Hepatocyte (in vitro differentiated cells): ENCODE data around the gene CAMK1. TPM values are rescaled to one million over a fixed set of nuclear protein-coding genes. Genes with fewer than 3 reads are reported as not detected.

ENCODE experiments used
- DNase-seq: peaks from one replicate; pipeline ENCODE4 v3.0.0-alpha.2; 2016; ENCODE audit warnings: low spot score
- H2AFZ ChIP-seq: fragments of 200-600 bp; sonication (generic); 2 replicates; pipeline ENCODE4 v1.6.0; 2016; ENCODE audit warnings: antibody characterized with exemption, mild to moderate bottlenecking
- H3K27ac ChIP-seq: fragments of 200-600 bp; sonication (generic); 2 replicates; pipeline ENCODE4 v1.5.1; 2016; ENCODE audit warnings: mild to moderate bottlenecking
- H3K27me3 ChIP-seq: fragments of 200-600 bp; sonication (generic); 2 replicates; pipeline ENCODE4 v1.6.1; 2016
- H3K36me3 ChIP-seq: fragments of 200-600 bp; sonication (generic); replicated peaks from 2 replicates; pipeline ENCODE4 v1.5.1; 2016; ENCODE audit warnings: low read depth; ENCODE audit not compliant: insufficient read depth
- H3K4me1 ChIP-seq: fragments of 200-600 bp; sonication (generic); 2 replicates; pipeline ENCODE4 v1.5.1; 2016; ENCODE audit warnings: mild to moderate bottlenecking, moderate library complexity; ENCODE audit not compliant: insufficient read depth
- H3K4me2 ChIP-seq: fragments of 200-600 bp; sonication (generic); 2 replicates; pipeline ENCODE4 v1.6.0; 2016
- H3K4me3 ChIP-seq: fragments of 200-600 bp; sonication (generic); 2 replicates; pipeline ENCODE4 v1.5.1; 2016; ENCODE audit warnings: mild to moderate bottlenecking
- H3K79me2 ChIP-seq: fragments of 200-600 bp; sonication (generic); 2 replicates; pipeline ENCODE4 v1.6.0; 2017; ENCODE audit warnings: mild to moderate bottlenecking
- H3K9me2 ChIP-seq: fragments of 200-600 bp; sonication (generic); replicated peaks from 2 replicates; pipeline ENCODE4 v1.6.0; 2017; ENCODE audit warnings: mild to moderate bottlenecking; ENCODE audit not compliant: insufficient read depth
- H3K9me3 ChIP-seq: fragments of 200-600 bp; sonication (generic); 2 replicates; pipeline ENCODE4 v1.5.1; 2016; ENCODE audit warnings: low read depth, mild to moderate bottlenecking
- H4K20me1 ChIP-seq: fragments of 200-600 bp; sonication (generic); 2 replicates; pipeline ENCODE4 v1.6.0; 2016; ENCODE audit warnings: mild to moderate bottlenecking; ENCODE audit not compliant: insufficient read depth, poor library complexity, severe bottlenecking
- CTCF ChIP-seq: fragments of 200-600 bp; sonication (generic); IDR thresholded peaks from 2 replicates; pipeline ENCODE4 v1.5.1; 2016; ENCODE audit warnings: antibody characterized with exemption, mild to moderate bottlenecking; ENCODE audit not compliant: poor library complexity
- EZH2 ChIP-seq: fragments of 200-600 bp; sonication (generic); IDR thresholded peaks from 2 replicates; pipeline ENCODE4 v1.6.1; 2016; ENCODE audit warnings: antibody characterized with exemption, mild to moderate bottlenecking, borderline replicate concordance
- EZH2phosphoT487 ChIP-seq: fragments of 200-600 bp; sonication (generic); IDR thresholded peaks from one replicate; pipeline ENCODE4 v1.6.1; 2018; ENCODE audit warnings: antibody characterized with exemption, mild to moderate bottlenecking, low read depth, moderate library complexity; ENCODE audit not compliant: unreplicated experiment, severe bottlenecking
- WGBS: methylation state at CpG from one replicate; pipeline ENCODE4 v1.1.6; 2016; ENCODE audit warnings: low lambda C conversion rate; ENCODE audit errors: missing lambda C conversion rate; 5-methylcytosine and 5-hydroxymethylcytosine counted together
- polyA plus RNA-seq: library from polyadenylated mRNA; unstranded; fragments of >200 nt; fragmentation: Nextera tagmentation; extraction: Ambion mirVana; gene quantifications from 2 replicates; pipeline ENCODE4 v1.2.1, GENCODE V29; 2016
- total RNA-seq: library from RNA; depleted of rRNA; stranded (reverse); fragments of >200 nt; gene quantifications from 2 replicates; pipeline ENCODE4 v1.2.3, GENCODE V29; 2014

Gene CAMK1
- total and polyA plus RNA-seq, 2 experiments from 2014 or later = 9.7 to 16.1 TPM

- under 1% methylated on average over 15 of the region's 23 CpGs for WGBS
- Histone ChIP-seq H3K27me3 (no peaks in the 10 kb centered on the region), H4K20me1 (peaks cover 8% of the 10 kb centered on the region), H3K36me3 (no peaks in the 10 kb centered on the region), H3K79me2 (peaks cover 62% of the 10 kb centered on the region), H3K27ac (peak overlapping the region; percentile 91), H3K4me3 (peak overlapping the region; percentile 81), H3K4me1 (peaks cover 15% of the 10 kb centered on the region), H3K9me3 (no peaks in the 10 kb centered on the region), H3K9me2 (no peaks in the 10 kb centered on the region), H2AFZ (peak overlapping the region; percentile 28), H3K4me2 (peak overlapping the region; percentile 97)
- peak; percentile 67 for DNase-seq
- TF ChIP-seq EZH2 = no peak
- no peak for TF ChIP-seq CTCF
- no peak for TF ChIP-seq EZH2phosphoT487
These were observed 23.5 kb upstream of the CAMK1 start for GRCh38 chr3:9793161-9793781.

- peaks cover 15% of the 10 kb centered on the region for H3K4me1 ChIP-seq
- peak within 1 kb of the TSS; percentile 81 for H3K4me3 ChIP-seq
- peak; percentile 95 for DNase-seq
- H3K27ac ChIP-seq = peak within 1 kb of the TSS; percentile 91
- H3K27me3 ChIP-seq = no peaks in the 10 kb centered on the region
- WGBS = 1% methylated on average over 40 of the region's 65 CpGs
- H2AFZ ChIP-seq = peak within 1 kb of the TSS; percentile 39
- peaks cover 8% of the 10 kb centered on the region for H4K20me1 ChIP-seq
- no peaks in the 10 kb centered on the region for H3K9me2 ChIP-seq
- peak within 1 kb of the TSS; percentile 97 for H3K4me2 ChIP-seq
- no peaks in the 10 kb centered on the region for H3K9me3 ChIP-seq
- H3K36me3 ChIP-seq = no peaks in the 10 kb centered on the region
- TF ChIP-seq EZH2phosphoT487 (no peak), EZH2 (no peak), CTCF (no peak)
- H3K79me2 ChIP-seq = peaks cover 56% of the 10 kb centered on the region
These were observed 22.8 kb upstream of the CAMK1 start, which contains the start of the genes ARPC4 and TADA3 for GRCh38 chr3:9792405-9793160. Gene ARPC4, plus strand, starts transcription at chr3:9793082. Its CDS starts 40 bp downstream, at chr3:9793122. Gene TADA3, minus strand, starts transcription at chr3:9792473. Its CDS starts 1,007 bp downstream, at chr3:9791466.

- Histone ChIP-seq H3K4me2 (peak overlapping the region; percentile 97), H3K27me3 (no peaks in the 10 kb centered on the region), H3K4me3 (peak overlapping the region; percentile 81), H3K79me2 (peaks cover 49% of the 10 kb centered on the region), H3K9me3 (no peaks in the 10 kb centered on the region), H3K36me3 (no peaks in the 10 kb centered on the region), H3K27ac (peak overlapping the region; percentile 91), H3K4me1 (peaks cover 15% of the 10 kb centered on the region), H4K20me1 (peaks cover 4% of the 10 kb centered on the region), H3K9me2 (no peaks in the 10 kb centered on the region), H2AFZ (peak overlapping the region; percentile 39)
- TF ChIP-seq EZH2phosphoT487 = no peak
- no peak for TF ChIP-seq EZH2
- TF ChIP-seq CTCF = no peak
- 21% methylated on average over 12 of the region's 14 CpGs for WGBS
- no peak for DNase-seq
These were observed 22.1 kb upstream of the CAMK1 start for GRCh38 chr3:9791790-9792404.
